HFFc6 (cell line): ENCODE results near the gene AKR1D1. TPM values are rescaled to one million over a fixed set of nuclear protein-coding genes. Genes with fewer than 3 reads are reported as not detected.
A peak's percentile ranks its signal among the peaks of the same experiment; 100 is the strongest.

Source experiments
- DNase-seq: peaks from one replicate; pipeline ENCODE4 v3.0.0-alpha.2; 2018
- H3K27ac Mint-ChIP-seq: 2 replicates; pipeline ENCODE4 v1.8.0; 2020; ENCODE audit warnings: mild to moderate bottlenecking, mixed read lengths
- H3K27me3 Mint-ChIP-seq: 2 replicates; pipeline ENCODE4 v1.8.0; 2021; ENCODE audit warnings: mild to moderate bottlenecking, moderate library complexity, mixed read lengths; ENCODE audit not compliant: insufficient read depth
- H3K36me3 Mint-ChIP-seq: 2 replicates; pipeline ENCODE4 v1.8.0; 2021; ENCODE audit warnings: low read depth, mixed read lengths
- H3K4me1 Mint-ChIP-seq: 2 replicates; pipeline ENCODE4 v1.8.0; 2020; ENCODE audit warnings: low read depth, mixed read lengths
- H3K4me3 Mint-ChIP-seq: 2 replicates; pipeline ENCODE4 v1.8.0; 2020; ENCODE audit warnings: mild to moderate bottlenecking, moderate library complexity, mixed read lengths
- H3K9me3 Mint-ChIP-seq: 2 replicates; pipeline ENCODE4 v1.8.0; 2020; ENCODE audit warnings: mild to moderate bottlenecking, mixed read lengths
- CTCF ChIP-seq: fragments of 200-600 bp; sonication (generic); IDR thresholded peaks from 2 replicates; pipeline ENCODE4 v1.5.0; 2021; ENCODE audit warnings: antibody characterized with exemption, mild to moderate bottlenecking
- total RNA-seq, 6 experiments: library from RNA; stranded (reverse); fragmentation: NEBNext Ultra II Directional; extraction: Animal tissue kit (Norgen Biotek cat#: 25700); gene quantifications; 2 replicates in 1 of 6; 3 replicates in 5 of 6; pipeline ENCODE4 v1.2.3, GENCODE V29; 2021

Gene AKR1D1
- total RNA-seq, 6 experiments from 2014 or later, result 0.17 TPM; not detected in 5

GRCh38 chr7:138099813-138100212 lies 23.6 kb downstream of the AKR1D1 start:
- peaks cover 4% of the 10 kb centered on the region for H3K27me3 Mint-ChIP-seq
- no peak overlapping the region for H3K27ac Mint-ChIP-seq
- H3K36me3 Mint-ChIP-seq, result no peaks in the 10 kb centered on the region
- H3K4me3 Mint-ChIP-seq, result no peak overlapping the region
- H3K4me1 Mint-ChIP-seq, result no peaks in the 10 kb centered on the region
- DNase-seq, result no peak
- H3K9me3 Mint-ChIP-seq, result no peaks in the 10 kb centered on the region
- TF ChIP-seq CTCF, result no peak

DNA sequence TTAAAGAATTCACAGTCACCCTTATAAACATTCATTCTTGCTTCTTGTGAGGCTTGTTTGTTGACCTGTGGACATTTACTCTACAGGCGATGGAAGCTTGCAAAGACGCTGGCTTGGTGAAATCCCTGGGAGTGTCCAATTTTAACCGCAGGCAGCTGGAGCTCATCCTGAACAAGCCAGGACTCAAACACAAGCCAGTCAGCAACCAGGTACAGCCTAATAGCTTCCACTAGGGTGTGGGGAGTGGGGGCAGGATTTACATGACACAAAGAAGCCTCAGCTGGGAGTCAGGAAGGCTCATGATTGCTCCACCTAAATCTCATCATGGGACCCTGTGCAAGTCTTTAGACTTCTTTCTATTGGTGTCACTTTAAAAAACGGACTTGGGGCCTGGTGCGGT lies 29.0 kb downstream of the AKR1D1 start:
- Mint-ChIP-seq H3K27me3 (peaks cover 8% of the 10 kb centered on the region; the same call in 1 of the 2 replicates), H3K36me3 (no peaks in the 10 kb centered on the region), H3K27ac (no peak overlapping the region), H3K9me3 (no peaks in the 10 kb centered on the region), H3K4me3 (no peak overlapping the region), H3K4me1 (no peaks in the 10 kb centered on the region)
- DNase-seq, result no peak
- TF ChIP-seq CTCF, result no peak

- no peaks in the 10 kb centered on the region; the same call in 1 of the 2 replicates for H3K9me3 Mint-ChIP-seq
- no peaks in the 10 kb centered on the region for H3K36me3 Mint-ChIP-seq
- no peak for DNase-seq
- TF ChIP-seq CTCF, result no peak
- peaks cover 9% of the 10 kb centered on the region; the same call in 1 of the 2 replicates for H3K4me1 Mint-ChIP-seq
- H3K27me3 Mint-ChIP-seq, result peaks cover 2% of the 10 kb centered on the region
- no peak overlapping the region for H3K4me3 Mint-ChIP-seq
- no peak overlapping the region for H3K27ac Mint-ChIP-seq
These were observed 38.8 kb downstream of the AKR1D1 start for GRCh38 chr7:138115047-138115446.

DNA sequence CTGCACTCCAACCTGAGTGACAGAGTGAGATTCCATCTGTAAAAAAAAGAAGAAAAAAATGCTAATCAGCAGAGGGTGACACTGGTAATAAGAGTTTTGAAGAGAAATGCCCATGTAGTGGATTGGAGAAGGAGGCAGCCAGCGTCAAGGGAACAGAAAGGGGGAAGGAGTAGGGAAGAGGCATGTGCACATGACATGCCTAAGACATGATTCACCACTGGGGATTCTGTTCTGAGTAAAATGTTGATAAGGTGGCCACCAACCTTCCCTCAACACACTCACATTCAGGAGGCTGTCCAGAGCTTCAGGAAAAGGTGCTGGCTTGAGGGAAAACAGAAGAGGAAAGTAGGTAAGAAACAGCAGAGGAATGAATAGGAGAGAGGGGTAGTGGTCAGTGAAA lies 39.9 kb downstream of the AKR1D1 start:
- no peak for TF ChIP-seq CTCF
- Mint-ChIP-seq H3K27ac (no peak overlapping the region), H3K27me3 (peaks cover 7% of the 10 kb centered on the region), H3K4me3 (no peak overlapping the region), H3K36me3 (no peaks in the 10 kb centered on the region), H3K4me1 (peaks cover 9% of the 10 kb centered on the region; the same call in 1 of the 2 replicates), H3K9me3 (no peaks in the 10 kb centered on the region; the same call in 1 of the 2 replicates)
- DNase-seq, result peak; percentile 18

GRCh38 chr7:138116892-138117291 lies 40.6 kb downstream of the AKR1D1 start:
- Mint-ChIP-seq H3K4me3 (no peak overlapping the region), H3K4me1 (peaks cover 9% of the 10 kb centered on the region; the same call in 1 of the 2 replicates), H3K27ac (no peak overlapping the region), H3K9me3 (no peaks in the 10 kb centered on the region; the same call in 1 of the 2 replicates), H3K27me3 (peaks cover 9% of the 10 kb centered on the region), H3K36me3 (no peaks in the 10 kb centered on the region)
- DNase-seq, result no peak
- TF ChIP-seq CTCF, result no peak
